Measurements from ENCODE around the gene F2RL3. TPM values are rescaled to one million over a fixed set of nuclear protein-coding genes. Genes with fewer than 3 reads are reported as not detected.

Gene F2RL3
- total and polyA plus RNA-seq, 9 of the 15 experiments (the other 6 are each of a cell fraction or from before 2014, with no cell fraction given) = 1.4 to 27.6 (median 11.9) TPM

GRCh38 chr19:16882146-16882545 lies 6.7 kb upstream of the F2RL3 start (continued):
- TF ChIP-seq CBX3 (IDR thresholded peaks at IDR 0.05; ENCODE audit: borderline replicate concordance in 1 of 2, low read length in 2 of 2) (peak; percentile 92 to 99), KDM5B (IDR thresholded peaks at IDR 0.05; ENCODE audit: insufficient replicate concordance, low read depth, low read length) (no peak), PHF20 (IDR thresholded peaks at IDR 0.05; ENCODE audit: partially characterized antibody) (no peak), HNRNPK (IDR thresholded peaks at IDR 0.05; ENCODE audit: low read depth, low read length, poor library complexity, severe bottlenecking) (no peak), CBFA2T2 (conservative IDR thresholded peaks at IDR 0.05) (no peak), KLF13 (tag; IDR thresholded peaks at IDR 0.05; ENCODE audit: borderline replicate concordance, low read depth) (no peak), STAT6 (CRISPR knock-in tag; IDR thresholded peaks at IDR 0.05) (no peak), ZKSCAN8 (CRISPR knock-in tag; IDR thresholded peaks at IDR 0.05) (no peak), CBX5 (IDR thresholded peaks at IDR 0.05; ENCODE audit: borderline replicate concordance, low read depth) (peak; percentile 93), ZFPM2 (CRISPR knock-in tag; IDR thresholded peaks at IDR 0.05) (no peak), HMG20A (CRISPR knock-in tag; conservative IDR thresholded peaks at IDR 0.05) (no peak), RAD51 (IDR thresholded peaks at IDR 0.05; ENCODE audit: borderline replicate concordance, low read depth) (no peak), ASH1L (IDR thresholded peaks at IDR 0.05; ENCODE audit: borderline replicate concordance, low read depth, partially characterized antibody) (no peak), ETV1 (tag; conservative IDR thresholded peaks at IDR 0.05; ENCODE audit: low read depth) (no peak), PRDM10 (IDR thresholded peaks at IDR 0.05; ENCODE audit: partially characterized antibody) (no peak)
- TF ChIP-seq, protein P1, sequence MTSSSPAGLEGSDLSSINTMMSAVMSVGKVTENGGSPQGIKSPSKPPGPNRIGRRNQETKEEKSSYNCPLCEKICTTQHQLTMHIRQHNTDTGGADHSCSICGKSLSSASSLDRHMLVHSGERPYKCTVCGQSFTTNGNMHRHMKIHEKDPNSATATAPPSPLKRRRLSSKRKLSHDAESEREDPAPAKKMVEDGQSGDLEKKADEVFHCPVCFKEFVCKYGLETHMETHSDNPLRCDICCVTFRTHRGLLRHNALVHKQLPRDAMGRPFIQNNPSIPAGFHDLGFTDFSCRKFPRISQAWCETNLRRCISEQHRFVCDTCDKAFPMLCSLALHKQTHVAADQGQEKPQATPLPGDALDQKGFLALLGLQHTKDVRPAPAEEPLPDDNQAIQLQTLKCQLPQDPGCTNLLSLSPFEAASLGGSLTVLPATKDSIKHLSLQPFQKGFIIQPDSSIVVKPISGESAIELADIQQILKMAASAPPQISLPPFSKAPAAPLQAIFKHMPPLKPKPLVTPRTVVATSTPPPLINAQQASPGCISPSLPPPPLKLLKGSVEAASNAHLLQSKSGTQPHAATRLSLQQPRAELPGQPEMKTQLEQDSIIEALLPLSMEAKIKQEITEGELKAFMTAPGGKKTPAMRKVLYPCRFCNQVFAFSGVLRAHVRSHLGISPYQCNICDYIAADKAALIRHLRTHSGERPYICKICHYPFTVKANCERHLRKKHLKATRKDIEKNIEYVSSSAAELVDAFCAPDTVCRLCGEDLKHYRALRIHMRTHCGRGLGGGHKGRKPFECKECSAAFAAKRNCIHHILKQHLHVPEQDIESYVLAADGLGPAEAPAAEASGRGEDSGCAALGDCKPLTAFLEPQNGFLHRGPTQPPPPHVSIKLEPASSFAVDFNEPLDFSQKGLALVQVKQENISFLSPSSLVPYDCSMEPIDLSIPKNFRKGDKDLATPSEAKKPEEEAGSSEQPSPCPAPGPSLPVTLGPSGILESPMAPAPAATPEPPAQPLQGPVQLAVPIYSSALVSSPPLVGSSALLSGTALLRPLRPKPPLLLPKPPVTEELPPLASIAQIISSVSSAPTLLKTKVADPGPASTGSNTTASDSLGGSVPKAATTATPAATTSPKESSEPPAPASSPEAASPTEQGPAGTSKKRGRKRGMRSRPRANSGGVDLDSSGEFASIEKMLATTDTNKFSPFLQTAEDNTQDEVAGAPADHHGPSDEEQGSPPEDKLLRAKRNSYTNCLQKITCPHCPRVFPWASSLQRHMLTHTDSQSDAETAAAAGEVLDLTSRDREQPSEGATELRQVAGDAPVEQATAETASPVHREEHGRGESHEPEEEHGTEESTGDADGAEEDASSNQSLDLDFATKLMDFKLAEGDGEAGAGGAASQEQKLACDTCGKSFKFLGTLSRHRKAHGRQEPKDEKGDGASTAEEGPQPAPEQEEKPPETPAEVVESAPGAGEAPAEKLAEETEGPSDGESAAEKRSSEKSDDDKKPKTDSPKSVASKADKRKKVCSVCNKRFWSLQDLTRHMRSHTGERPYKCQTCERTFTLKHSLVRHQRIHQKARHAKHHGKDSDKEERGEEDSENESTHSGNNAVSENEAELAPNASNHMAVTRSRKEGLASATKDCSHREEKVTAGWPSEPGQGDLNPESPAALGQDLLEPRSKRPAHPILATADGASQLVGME (CRISPR knock-in tag; IDR thresholded peaks at IDR 0.05) = no peak
